Nephron progenitor cell (in vitro differentiated cells): ENCODE results near the gene JARID2.

Experiments
- DNase-seq: peaks from one replicate; pipeline ENCODE4 v3.0.0; 2021
- H3K27ac Mint-ChIP-seq: 2 replicates; pipeline ENCODE4 v1.8.0; 2021; ENCODE audit warnings: mild to moderate bottlenecking, moderate library complexity, mixed read lengths
- H3K27me3 Mint-ChIP-seq: 2 replicates; pipeline ENCODE4 v1.8.0; 2021; ENCODE audit warnings: mild to moderate bottlenecking, low read depth, mixed read lengths; ENCODE audit not compliant: poor library complexity
- H3K36me3 Mint-ChIP-seq: 2 replicates; pipeline ENCODE4 v1.8.0; 2021; ENCODE audit warnings: low read depth, mixed read lengths
- H3K4me1 Mint-ChIP-seq: 2 replicates; pipeline ENCODE4 v1.8.0; 2021; ENCODE audit warnings: mixed read lengths
- H3K4me3 Mint-ChIP-seq: 2 replicates; pipeline ENCODE4 v1.8.0; 2021; ENCODE audit warnings: mild to moderate bottlenecking, moderate library complexity, mixed read lengths
- H3K9me3 Mint-ChIP-seq: 2 replicates; pipeline ENCODE4 v1.8.0; 2021; ENCODE audit warnings: mild to moderate bottlenecking, moderate library complexity, mixed read lengths
- TF ChIP-seq, protein P1 (sequence below): fragments of 200-600 bp; sonication (generic); IDR thresholded peaks from 2 replicates; pipeline ENCODE4 v1.5.0; 2021; ENCODE audit warnings: antibody characterized with exemption

The JARID2 gene

GRCh38 chr6:15279047-15279661 lies 33.3 kb downstream of the JARID2 start:
- no peaks in the 10 kb centered on the region for H3K27me3 Mint-ChIP-seq
- DNase-seq, result no peak
- no peak overlapping the region for H3K4me3 Mint-ChIP-seq
- TF ChIP-seq, protein P1, sequence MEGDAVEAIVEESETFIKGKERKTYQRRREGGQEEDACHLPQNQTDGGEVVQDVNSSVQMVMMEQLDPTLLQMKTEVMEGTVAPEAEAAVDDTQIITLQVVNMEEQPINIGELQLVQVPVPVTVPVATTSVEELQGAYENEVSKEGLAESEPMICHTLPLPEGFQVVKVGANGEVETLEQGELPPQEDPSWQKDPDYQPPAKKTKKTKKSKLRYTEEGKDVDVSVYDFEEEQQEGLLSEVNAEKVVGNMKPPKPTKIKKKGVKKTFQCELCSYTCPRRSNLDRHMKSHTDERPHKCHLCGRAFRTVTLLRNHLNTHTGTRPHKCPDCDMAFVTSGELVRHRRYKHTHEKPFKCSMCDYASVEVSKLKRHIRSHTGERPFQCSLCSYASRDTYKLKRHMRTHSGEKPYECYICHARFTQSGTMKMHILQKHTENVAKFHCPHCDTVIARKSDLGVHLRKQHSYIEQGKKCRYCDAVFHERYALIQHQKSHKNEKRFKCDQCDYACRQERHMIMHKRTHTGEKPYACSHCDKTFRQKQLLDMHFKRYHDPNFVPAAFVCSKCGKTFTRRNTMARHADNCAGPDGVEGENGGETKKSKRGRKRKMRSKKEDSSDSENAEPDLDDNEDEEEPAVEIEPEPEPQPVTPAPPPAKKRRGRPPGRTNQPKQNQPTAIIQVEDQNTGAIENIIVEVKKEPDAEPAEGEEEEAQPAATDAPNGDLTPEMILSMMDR, result no peak
- H3K4me1 Mint-ChIP-seq, result peaks cover 58% of the 10 kb centered on the region
- peaks cover 22% of the 10 kb centered on the region for H3K36me3 Mint-ChIP-seq
- no peak overlapping the region for H3K27ac Mint-ChIP-seq
- no peaks in the 10 kb centered on the region for H3K9me3 Mint-ChIP-seq

DNA sequence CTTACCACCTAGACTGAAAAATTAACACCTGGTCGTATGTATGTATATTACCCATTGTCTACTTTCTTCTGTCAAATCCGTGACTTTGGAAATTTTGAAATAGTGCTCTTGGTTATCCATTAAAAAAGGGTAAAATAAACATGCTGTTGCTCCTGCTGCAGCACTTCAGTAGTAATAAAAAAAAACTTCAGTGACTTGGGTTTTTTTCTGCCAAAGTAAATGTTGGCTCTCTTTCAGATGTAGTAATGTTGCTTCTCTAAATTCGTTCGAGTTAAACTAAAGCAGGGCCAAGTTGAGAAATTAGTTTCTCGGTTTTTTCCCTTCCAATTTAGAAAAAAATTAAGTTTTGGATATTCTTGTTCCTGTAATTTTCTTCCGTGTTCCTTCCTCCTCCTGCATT lies 34.2 kb downstream of the JARID2 start:
- Mint-ChIP-seq H3K27me3 (no peaks in the 10 kb centered on the region), H3K27ac (no peak overlapping the region), H3K36me3 (peaks cover 17% of the 10 kb centered on the region), H3K9me3 (no peaks in the 10 kb centered on the region), H3K4me3 (no peak overlapping the region), H3K4me1 (peaks cover 49% of the 10 kb centered on the region)
- no peak for DNase-seq
- TF ChIP-seq, protein P1, result no peak

GRCh38 chr6:15280961-15281360 lies 35.1 kb downstream of the JARID2 start:
- TF ChIP-seq, protein P1, result no peak
- H3K4me1 Mint-ChIP-seq, result peaks cover 40% of the 10 kb centered on the region

DNA sequence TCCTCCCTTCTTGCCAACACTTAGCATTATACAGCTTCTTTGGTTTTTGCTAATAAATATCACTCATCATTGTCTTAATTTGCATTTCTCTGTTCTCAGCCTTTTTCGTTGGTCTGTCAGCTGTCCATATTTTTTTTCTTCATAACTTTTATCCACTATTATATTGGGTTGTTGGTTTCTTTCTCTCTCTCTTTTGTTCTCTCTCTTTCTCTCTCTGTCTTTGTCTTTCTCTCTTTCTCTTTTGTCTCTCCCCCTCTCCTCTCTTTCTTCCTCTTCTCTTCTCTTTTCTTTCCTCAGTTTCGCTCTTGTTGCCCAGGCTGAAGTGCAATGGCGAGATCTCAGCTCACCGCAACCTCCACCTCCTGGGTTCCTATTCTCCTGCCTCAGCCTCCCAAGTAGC lies 36.5 kb downstream of the JARID2 start:
- Mint-ChIP-seq H3K9me3 (no peaks in the 10 kb centered on the region), H3K27me3 (no peaks in the 10 kb centered on the region), H3K4me3 (no peak overlapping the region), H3K36me3 (peaks cover 27% of the 10 kb centered on the region), H3K4me1 (peaks cover 32% of the 10 kb centered on the region), H3K27ac (peak overlapping the region; percentile 47)
- TF ChIP-seq, protein P1, result no peak
- no peak for DNase-seq

More at GRCh38 chr6:15280961-15281360, 35.1 kb downstream of the JARID2 start:
- Mint-ChIP-seq H3K9me3 (no peaks in the 10 kb centered on the region), H3K4me3 (no peak overlapping the region), H3K27me3 (no peaks in the 10 kb centered on the region), H3K36me3 (peaks cover 21% of the 10 kb centered on the region), H3K27ac (peak overlapping the region; percentile 50)
- DNase-seq, result no peak

- Mint-ChIP-seq H3K4me1 (peaks cover 31% of the 10 kb centered on the region), H3K36me3 (peaks cover 44% of the 10 kb centered on the region), H3K27me3 (no peaks in the 10 kb centered on the region), H3K27ac (no peak overlapping the region), H3K9me3 (peaks cover 5% of the 10 kb centered on the region), H3K4me3 (no peak overlapping the region)
- DNase-seq, result no peak
- TF ChIP-seq, protein P1, result no peak
These were observed 38.1 kb downstream of the JARID2 start for GRCh38 chr6:15283986-15284361.

GRCh38 chr6:15284743-15285142 lies 38.9 kb downstream of the JARID2 start:
- TF ChIP-seq, protein P1, result no peak
- H3K27me3 Mint-ChIP-seq, result no peaks in the 10 kb centered on the region
- H3K27ac Mint-ChIP-seq, result no peak overlapping the region
- DNase-seq, result no peak
- H3K9me3 Mint-ChIP-seq, result peaks cover 9% of the 10 kb centered on the region
- H3K4me3 Mint-ChIP-seq, result no peak overlapping the region
- peaks cover 26% of the 10 kb centered on the region for H3K4me1 Mint-ChIP-seq
- H3K36me3 Mint-ChIP-seq, result peaks cover 49% of the 10 kb centered on the region
